ENCODE data around the gene CD200R1.

DNA sequence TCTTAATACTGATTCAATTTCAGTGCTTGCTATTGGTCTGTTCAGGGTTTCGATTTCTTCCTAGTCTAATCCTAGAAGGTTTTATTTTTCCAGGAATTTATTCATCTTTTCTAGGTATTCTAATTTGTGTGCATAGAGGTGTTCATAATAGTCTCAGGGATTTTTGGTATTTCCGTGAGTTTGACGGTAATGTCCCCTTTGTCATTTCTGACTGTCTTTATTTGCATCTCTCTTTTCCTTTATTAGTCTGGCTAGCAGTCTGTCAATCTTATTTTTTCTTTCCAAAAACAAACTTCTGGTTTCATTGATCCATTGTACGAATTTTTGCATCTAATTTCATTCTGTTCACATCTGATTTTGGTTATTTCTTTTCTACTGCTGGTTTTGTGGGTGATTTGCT is 93.0 kb downstream of the CD200R1 start:
- TF ChIP-seq, protein P1, sequence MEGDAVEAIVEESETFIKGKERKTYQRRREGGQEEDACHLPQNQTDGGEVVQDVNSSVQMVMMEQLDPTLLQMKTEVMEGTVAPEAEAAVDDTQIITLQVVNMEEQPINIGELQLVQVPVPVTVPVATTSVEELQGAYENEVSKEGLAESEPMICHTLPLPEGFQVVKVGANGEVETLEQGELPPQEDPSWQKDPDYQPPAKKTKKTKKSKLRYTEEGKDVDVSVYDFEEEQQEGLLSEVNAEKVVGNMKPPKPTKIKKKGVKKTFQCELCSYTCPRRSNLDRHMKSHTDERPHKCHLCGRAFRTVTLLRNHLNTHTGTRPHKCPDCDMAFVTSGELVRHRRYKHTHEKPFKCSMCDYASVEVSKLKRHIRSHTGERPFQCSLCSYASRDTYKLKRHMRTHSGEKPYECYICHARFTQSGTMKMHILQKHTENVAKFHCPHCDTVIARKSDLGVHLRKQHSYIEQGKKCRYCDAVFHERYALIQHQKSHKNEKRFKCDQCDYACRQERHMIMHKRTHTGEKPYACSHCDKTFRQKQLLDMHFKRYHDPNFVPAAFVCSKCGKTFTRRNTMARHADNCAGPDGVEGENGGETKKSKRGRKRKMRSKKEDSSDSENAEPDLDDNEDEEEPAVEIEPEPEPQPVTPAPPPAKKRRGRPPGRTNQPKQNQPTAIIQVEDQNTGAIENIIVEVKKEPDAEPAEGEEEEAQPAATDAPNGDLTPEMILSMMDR (IDR thresholded peaks at IDR 0.05) = no peak
- no peak for TF ChIP-seq EZH2 (IDR thresholded peaks at IDR 0.05; ENCODE audit: borderline replicate concordance, insufficient read depth, low read depth, low read length, poor library complexity, severe bottlenecking)
